GM12801 (cell line): ENCODE data around the gene NSUN2.

Experiments
- CTCF ChIP-seq: IDR thresholded peaks from one replicate; pipeline ENCODE4 v1.5.1; 2011; ENCODE audit warnings: control low read depth; ENCODE audit not compliant: insufficient read length; ENCODE audit errors: extremely low read depth

NSUN2 gene

GRCh38 chr5:6601816-6602215, 31.0 kb downstream of the NSUN2 start:
- TF ChIP-seq CTCF = no peak

- no peak for TF ChIP-seq CTCF
Observed at GRCh38 chr5:6601271-6601670, 31.6 kb downstream of the NSUN2 start.

GRCh38 chr5:6599739-6600138, 33.1 kb downstream of the NSUN2 start:
- TF ChIP-seq CTCF = no peak

- no peak for TF ChIP-seq CTCF
Observed at GRCh38 chr5:6598351-6598900, 34.4 kb downstream of the NSUN2 start.

GRCh38 chr5:6597557-6597956, 35.3 kb downstream of the NSUN2 start:
- TF ChIP-seq CTCF = no peak

GRCh38 chr5:6596388-6596787, 36.5 kb downstream of the NSUN2 start:
- no peak for TF ChIP-seq CTCF

GRCh38 chr5:6595405-6595804, 37.4 kb downstream of the NSUN2 start:
- no peak for TF ChIP-seq CTCF

GRCh38 chr5:6594066-6594465, 38.8 kb downstream of the NSUN2 start:
- TF ChIP-seq CTCF = no peak
